Neural crest cell (in vitro differentiated cells): Measurements from ENCODE around the gene CERS3. TPM values are rescaled to one million over a fixed set of nuclear protein-coding genes. Genes with fewer than 3 reads are reported as not detected.
A peak's percentile ranks its signal among the peaks of the same experiment; 100 is the strongest.

Source experiments
- DNase-seq: peaks from one replicate; pipeline ENCODE4 v3.0.0; 2021; ENCODE audit warnings: low read depth, mixed read lengths, low spot score
- H3K27ac Mint-ChIP-seq: one replicate; pipeline ENCODE4 v1.8.0; 2021; ENCODE audit warnings: mild to moderate bottlenecking, mixed read lengths; ENCODE audit not compliant: unreplicated experiment
- H3K27me3 Mint-ChIP-seq: 2 replicates; pipeline ENCODE4 v1.8.0; 2021; ENCODE audit warnings: low read depth, mild to moderate bottlenecking, mixed read lengths
- H3K36me3 Mint-ChIP-seq: 2 replicates; pipeline ENCODE4 v1.8.0; 2021; ENCODE audit warnings: low read depth, mild to moderate bottlenecking, mixed read lengths
- H3K4me1 Mint-ChIP-seq: 2 replicates; pipeline ENCODE4 v1.8.0; 2021; ENCODE audit warnings: mixed read lengths
- H3K4me3 Mint-ChIP-seq: one replicate; pipeline ENCODE4 v1.8.0; 2021; ENCODE audit warnings: mild to moderate bottlenecking, mixed read lengths
- H3K9me3 Mint-ChIP-seq: 2 replicates; pipeline ENCODE4 v1.8.0; 2021; ENCODE audit warnings: mixed read lengths
- CTCF ChIP-seq: fragments of 200-600 bp; sonication (generic); conservative IDR thresholded peaks from 2 replicates; pipeline ENCODE4 v1.5.0; 2021; ENCODE audit warnings: antibody characterized with exemption, mild to moderate bottlenecking
- long read RNA-seq: library from polyadenylated mRNA; unstranded; transcript quantifications from one replicate; pipeline ENCODE4 v2.0.0, GENCODE V29; 2020
- total RNA-seq: library from RNA; stranded (reverse); gene quantifications from 2 replicates; pipeline ENCODE4 v1.2.1, GENCODE V29; 2021

CERS3 gene
- 0.26 TPM in 1 of 2 replicates, not detected in the other for total RNA-seq
- long read RNA-seq, result 0 reads

DNA sequence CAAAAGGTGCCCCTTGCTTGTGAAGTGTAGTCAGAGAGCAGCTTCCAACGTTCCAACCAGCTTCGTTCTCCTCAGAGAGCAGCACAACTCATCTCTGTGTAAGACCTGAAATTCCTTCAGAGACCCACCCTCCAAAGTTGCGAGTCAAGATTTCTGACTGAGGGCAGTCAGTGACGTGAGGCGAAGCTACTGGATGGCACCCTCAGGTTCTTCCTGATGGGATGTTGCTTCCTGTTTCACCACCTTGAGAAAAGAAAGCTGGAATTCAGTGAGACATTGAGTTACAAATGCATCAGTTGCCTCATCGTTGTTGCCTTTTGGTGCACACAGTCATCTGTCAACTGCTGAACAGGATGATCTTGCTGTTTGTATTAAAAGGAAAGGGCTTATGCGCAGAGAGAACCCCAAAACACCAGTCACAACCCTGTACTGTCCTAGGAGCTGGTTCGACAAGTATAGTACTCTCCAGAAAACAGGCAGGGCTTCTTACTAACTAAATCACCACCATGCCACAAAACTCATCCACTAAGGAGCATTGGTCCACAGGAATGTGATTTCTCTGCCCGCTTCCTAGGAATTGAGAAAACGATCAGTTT is at the start of gene CERS3:
Gene CERS3, minus strand, starts transcription at position 118 of the 596 bp plus-strand sequence. CDS start 27,101 bp downstream, outside the sequence.
- H3K36me3 Mint-ChIP-seq, result no peaks in the 10 kb centered on the region

DNA sequence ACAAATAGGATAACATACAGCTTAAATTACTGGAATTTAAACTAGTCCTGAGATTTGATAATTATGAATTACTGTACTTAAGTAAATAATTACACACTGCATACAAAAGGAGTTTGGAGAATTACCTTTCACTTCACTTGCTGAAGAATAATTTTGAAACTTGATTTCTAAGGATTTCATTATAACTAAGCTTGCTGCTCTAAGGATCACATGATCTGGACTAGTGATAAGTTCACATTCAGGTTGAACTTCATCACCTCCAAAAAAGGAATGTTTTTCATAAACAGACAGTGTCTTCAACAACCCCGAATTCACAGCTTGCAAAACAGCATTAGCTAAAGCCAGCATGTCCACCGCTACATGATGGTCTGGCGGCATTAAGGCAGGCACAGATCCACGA is 44.8 kb upstream of the CERS3 start:
- Mint-ChIP-seq H3K9me3 (no peaks in the 10 kb centered on the region), H3K27ac (peak overlapping the region; percentile 57), H3K4me3 (no peak overlapping the region), H3K36me3 (peaks cover 19% of the 10 kb centered on the region), H3K27me3 (no peaks in the 10 kb centered on the region), H3K4me1 (no peaks in the 10 kb centered on the region)
- no peak for DNase-seq
- TF ChIP-seq CTCF, result no peak

More for the DNA sequence above, at the start of gene CERS3:
- no peaks in the 10 kb centered on the region for H3K9me3 Mint-ChIP-seq
- TF ChIP-seq CTCF, result no peak
- H3K27ac Mint-ChIP-seq, result no peak within 1 kb of the TSS
- H3K27me3 Mint-ChIP-seq, result peaks cover 23% of the 10 kb centered on the region
- H3K4me3 Mint-ChIP-seq, result no peak within 1 kb of the TSS
- no peak for DNase-seq
- no peaks in the 10 kb centered on the region for H3K4me1 Mint-ChIP-seq

- H3K4me1 Mint-ChIP-seq, result no peaks in the 10 kb centered on the region
- no peaks in the 10 kb centered on the region for H3K27me3 Mint-ChIP-seq
- peaks cover 19% of the 10 kb centered on the region for H3K36me3 Mint-ChIP-seq
- DNase-seq, result no peak
- H3K27ac Mint-ChIP-seq, result no peak overlapping the region
- no peaks in the 10 kb centered on the region for H3K9me3 Mint-ChIP-seq
- TF ChIP-seq CTCF, result peak; percentile 73
- H3K4me3 Mint-ChIP-seq, result no peak overlapping the region
Measured at GRCh38 chr15:100572362-100572983, 43.7 kb upstream of the CERS3 start.

GRCh38 chr15:100571592-100572167 is 42.9 kb upstream of the CERS3 start:
- H3K27me3 Mint-ChIP-seq, result no peaks in the 10 kb centered on the region
- no peak overlapping the region for H3K27ac Mint-ChIP-seq
- TF ChIP-seq CTCF, result no peak
- H3K9me3 Mint-ChIP-seq, result no peaks in the 10 kb centered on the region
- H3K4me1 Mint-ChIP-seq, result no peaks in the 10 kb centered on the region
- DNase-seq, result no peak
- H3K4me3 Mint-ChIP-seq, result no peak overlapping the region
- H3K36me3 Mint-ChIP-seq, result peaks cover 18% of the 10 kb centered on the region

GRCh38 chr15:100570735-100571313 is 42.1 kb upstream of the CERS3 start:
- Mint-ChIP-seq H3K27me3 (no peaks in the 10 kb centered on the region), H3K4me1 (no peaks in the 10 kb centered on the region), H3K36me3 (peaks cover 12% of the 10 kb centered on the region), H3K4me3 (no peak overlapping the region), H3K27ac (no peak overlapping the region), H3K9me3 (no peaks in the 10 kb centered on the region)
- TF ChIP-seq CTCF, result no peak
- DNase-seq, result no peak
